ENCODE measurements around the gene BTN3A1. TPM values are rescaled to one million over a fixed set of nuclear protein-coding genes. Genes with fewer than 3 reads are reported as not detected.
A peak's percentile ranks its signal among the peaks of the same experiment; 100 is the strongest.
"Not testable (repeated sequence)": the region's sequence is repeated elsewhere in the genome, so short reads cannot be mapped to it uniquely, and the experiment has no call there.

Gene BTN3A1
- total and polyA plus RNA-seq, 8 donors, result 3.4 to 76.5 (median 16.4) TPM

- intact Hi-C loops (cut with DNase I; ENCODE audit: low total_unique reads), result no loop called here
- peaks cover 34 to 50% (median 41%) of the 10 kb centered on the region in 4 donors for H3K4me1 ChIP-seq
- H3K4me3 ChIP-seq, result peak overlapping the region; percentile 63 to 83 (median 76)
- no peaks in the 10 kb centered on the region for H3K9me3 ChIP-seq
- 8 to 16% (median 15%) methylated on average over 9 of the region's 9 CpGs for WGBS, 5 donors
- peak in 1 of 2 donors; percentile 76 for DNase-seq
- H3K27ac ChIP-seq, result peak overlapping the region; percentile 70 to 98 (median 93)
- peaks cover 10 to 25% (median 17%) of the 10 kb centered on the region in 4 donors for H3K36me3 ChIP-seq
- TF ChIP-seq POLR2A (IDR thresholded peaks at IDR 0.05) (no peak), POLR2AphosphoS5 (IDR thresholded peaks at IDR 0.05) (no peak), EP300 (IDR thresholded peaks at IDR 0.05) (no peak)
- TF ChIP-seq, protein P1, sequence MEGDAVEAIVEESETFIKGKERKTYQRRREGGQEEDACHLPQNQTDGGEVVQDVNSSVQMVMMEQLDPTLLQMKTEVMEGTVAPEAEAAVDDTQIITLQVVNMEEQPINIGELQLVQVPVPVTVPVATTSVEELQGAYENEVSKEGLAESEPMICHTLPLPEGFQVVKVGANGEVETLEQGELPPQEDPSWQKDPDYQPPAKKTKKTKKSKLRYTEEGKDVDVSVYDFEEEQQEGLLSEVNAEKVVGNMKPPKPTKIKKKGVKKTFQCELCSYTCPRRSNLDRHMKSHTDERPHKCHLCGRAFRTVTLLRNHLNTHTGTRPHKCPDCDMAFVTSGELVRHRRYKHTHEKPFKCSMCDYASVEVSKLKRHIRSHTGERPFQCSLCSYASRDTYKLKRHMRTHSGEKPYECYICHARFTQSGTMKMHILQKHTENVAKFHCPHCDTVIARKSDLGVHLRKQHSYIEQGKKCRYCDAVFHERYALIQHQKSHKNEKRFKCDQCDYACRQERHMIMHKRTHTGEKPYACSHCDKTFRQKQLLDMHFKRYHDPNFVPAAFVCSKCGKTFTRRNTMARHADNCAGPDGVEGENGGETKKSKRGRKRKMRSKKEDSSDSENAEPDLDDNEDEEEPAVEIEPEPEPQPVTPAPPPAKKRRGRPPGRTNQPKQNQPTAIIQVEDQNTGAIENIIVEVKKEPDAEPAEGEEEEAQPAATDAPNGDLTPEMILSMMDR (IDR thresholded peaks at IDR 0.05), result no peak
- H3K27me3 ChIP-seq, result no peaks in the 10 kb centered on the region
Measured at GRCh38 chr6:26457264-26457805, 55.3 kb downstream of the BTN3A1 start.

GRCh38 chr6:26457806-26458688 is 56.0 kb downstream of the BTN3A1 start, which contains the start of gene BTN2A1:
Gene BTN2A1, plus strand, starts transcription at chr6:26457955. Its CDS starts 682 bp downstream, at chr6:26458637.
- peaks cover 34 to 53% (median 44%) of the 10 kb centered on the region in 4 donors for H3K4me1 ChIP-seq
- peak within 1 kb of the TSS; percentile 80 to 98 (median 93) for H3K27ac ChIP-seq
- peak within 1 kb of the TSS; percentile 63 to 83 (median 76) for H3K4me3 ChIP-seq
- no peaks in the 10 kb centered on the region for H3K9me3 ChIP-seq
- no peaks in the 10 kb centered on the region for H3K27me3 ChIP-seq
- peak; percentile 79 to 97 for DNase-seq
- TF ChIP-seq POLR2AphosphoS5 (IDR thresholded peaks at IDR 0.05), result peak in 2 of 3 donors; percentile 27 to 39
- TF ChIP-seq, protein P1 (IDR thresholded peaks at IDR 0.05), result no peak
- intact Hi-C loops (cut with DNase I; ENCODE audit: low total_unique reads), result no loop called here
- H3K36me3 ChIP-seq, result peaks cover 17 to 32% (median 24%) of the 10 kb centered on the region in 4 donors
- 0 to 1% (median 1%) methylated on average over 29 to 31 of the region's 31 CpGs for WGBS, 5 donors

DNA sequence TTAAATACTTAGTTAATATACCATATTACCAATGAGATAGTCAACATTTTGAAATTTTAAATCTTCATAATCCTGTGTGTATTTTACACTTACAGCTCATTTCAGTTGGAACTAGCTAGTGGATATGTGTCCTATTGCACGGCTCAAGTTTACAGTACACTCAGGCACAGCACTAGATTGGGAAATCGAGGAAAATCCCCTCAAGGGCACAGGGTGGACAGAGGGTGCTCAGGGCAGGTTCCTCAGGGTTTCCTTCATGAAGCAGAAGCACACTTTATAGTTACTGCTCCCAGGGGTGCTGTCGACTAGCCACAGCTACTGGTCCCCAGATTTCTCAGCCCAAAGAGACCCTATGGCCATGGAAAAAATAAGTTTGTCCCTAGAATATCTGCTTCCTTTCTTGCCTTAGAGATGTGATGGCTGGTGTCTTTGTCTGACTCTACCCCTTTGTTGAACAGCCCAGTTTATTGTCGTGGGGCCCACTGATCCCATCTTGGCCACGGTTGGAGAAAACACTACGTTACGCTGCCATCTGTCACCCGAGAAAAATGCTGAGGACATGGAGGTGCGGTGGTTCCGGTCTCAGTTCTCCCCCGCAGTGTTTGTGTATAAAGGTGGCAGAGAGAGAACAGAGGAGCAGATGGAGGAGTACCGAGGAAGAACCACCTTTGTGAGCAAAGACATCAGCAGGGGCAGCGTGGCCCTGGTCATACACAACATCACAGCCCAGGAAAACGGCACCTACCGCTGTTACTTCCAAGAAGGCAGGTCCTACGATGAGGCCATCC is 57.1 kb downstream of the BTN3A1 start:
- WGBS, 5 donors, result 79 to 86% (median 82%) methylated on average over 16 of the region's 16 CpGs
- DNase-seq, result no peak
- Histone ChIP-seq H3K9me3 (no peaks in the 10 kb centered on the region), H3K27ac (no peak overlapping the region), H3K4me1 (peaks cover 34 to 59% (median 44%) of the 10 kb centered on the region in 4 donors), H3K4me3 (peak overlapping the region; percentile 63 to 83 (median 76)), H3K36me3 (peaks cover 28 to 44% (median 36%) of the 10 kb centered on the region in 4 donors), H3K27me3 (no peaks in the 10 kb centered on the region)
- intact Hi-C loops (cut with DNase I; ENCODE audit: low total_unique reads), result no loop called here
- TF ChIP-seq EP300 (IDR thresholded peaks at IDR 0.05) (no peak), POLR2A (IDR thresholded peaks at IDR 0.05) (no peak)

DNA sequence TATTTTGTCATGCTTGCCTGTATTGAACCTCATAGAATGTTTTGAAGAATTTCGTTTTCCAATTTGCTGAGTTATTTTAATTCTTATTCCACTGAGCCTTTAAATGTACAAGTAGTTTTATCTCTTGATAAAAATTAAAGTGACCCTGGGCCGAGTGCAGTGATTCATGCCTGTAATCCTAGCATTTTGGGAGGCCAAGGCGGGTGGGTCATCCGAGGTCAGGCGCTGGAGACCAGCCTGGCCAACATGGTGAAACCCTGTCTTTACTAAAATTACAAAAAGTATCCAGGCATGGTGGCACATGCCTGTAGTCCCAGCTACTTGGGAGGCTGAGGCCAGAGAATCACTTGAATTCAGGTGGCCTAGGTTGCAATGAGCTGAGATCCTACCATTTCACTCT is 59.3 kb downstream of the BTN3A1 start:
- H3K27ac ChIP-seq; intact Hi-C loops (cut with DNase I; ENCODE audit: low total_unique reads); DNase-seq; H3K27me3 ChIP-seq; H3K9me3 ChIP-seq: not testable (repeated sequence)
- Histone ChIP-seq H3K4me1 (peaks cover 34 to 64% (median 44%) of the 10 kb centered on the region in 4 donors), H3K4me3 (peak overlapping the region in 2 of 4 donors; percentile 63 to 83), H3K36me3 (peaks cover 50 to 65% (median 57%) of the 10 kb centered on the region in 4 donors)
- 73 to 79% (median 76%) methylated on average over 5 of the region's 5 CpGs for WGBS, 5 donors

DNA sequence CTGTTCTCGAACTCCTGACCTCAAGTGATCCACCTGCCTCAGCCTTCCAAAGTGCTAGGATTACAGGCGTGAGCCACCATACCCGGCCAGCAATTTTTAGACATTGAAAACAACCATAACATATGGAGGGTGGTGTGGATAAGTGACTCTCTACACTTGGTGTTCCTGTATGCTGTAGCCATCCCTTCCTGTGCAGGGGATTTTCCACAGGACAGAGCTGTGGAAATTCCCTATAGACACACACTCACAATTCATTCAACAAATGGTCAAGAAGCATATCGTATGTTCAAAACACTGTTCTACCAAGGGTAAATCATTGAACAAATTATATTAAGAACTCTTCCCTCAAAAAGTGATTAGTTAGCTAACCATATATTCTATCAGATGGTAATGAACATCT is 61.9 kb downstream of the BTN3A1 start:
- Histone ChIP-seq H3K27me3 (no peaks in the 10 kb centered on the region), H3K36me3 (peaks cover 75 to 92% (median 84%) of the 10 kb centered on the region in 4 donors), H3K27ac (no peak overlapping the region), H3K4me3 (no peak overlapping the region), H3K9me3 (no peaks in the 10 kb centered on the region), H3K4me1 (peaks cover 28 to 52% (median 33%) of the 10 kb centered on the region in 4 donors)
- no peak for DNase-seq
- TF ChIP-seq POLR2A (IDR thresholded peaks at IDR 0.05), result no peak
- TF ChIP-seq POLR2AphosphoS5 (IDR thresholded peaks at IDR 0.05), result no peak
- no peak for TF ChIP-seq EP300 (IDR thresholded peaks at IDR 0.05)
- TF ChIP-seq, protein P1 (IDR thresholded peaks at IDR 0.05), result no peak
- intact Hi-C loops (cut with DNase I; ENCODE audit: low total_unique reads), result no loop called here
- WGBS, 5 donors, result 88 to 94% (median 92%) methylated on average over 4 of the region's 4 CpGs

All from stomach (tissue), 9 donors.